ENCODE data around the gene ZSCAN22. TPM values are rescaled to one million over a fixed set of nuclear protein-coding genes. Genes with fewer than 3 reads are reported as not detected.
A peak's percentile ranks its signal among the peaks of the same experiment; 100 is the strongest.

Gene ZSCAN22
- total RNA-seq, 1 donor from 2014 or later = 6.3 TPM

- H3K27me3 Mint-ChIP-seq (ENCODE audit: low read depth) = peaks cover 8% of the 10 kb centered on the region
Measured at GRCh38 chr19:58351558-58351878, 24.7 kb downstream of the ZSCAN22 start.

GRCh38 chr19:58351990-58352755 lies 25.4 kb downstream of the ZSCAN22 start:
- no peak for DNase-seq (ENCODE audit: low read depth, low spot score)
- Mint-ChIP-seq H3K36me3 (ENCODE audit: low read depth) (no peaks in the 10 kb centered on the region), H3K27me3 (ENCODE audit: low read depth) (peaks cover 4% of the 10 kb centered on the region), H3K4me3 (peak overlapping the region; percentile 44), H3K27ac (ENCODE audit: unreplicated experiment) (no peak overlapping the region), H3K9me3 (no peaks in the 10 kb centered on the region), H3K4me1 (peaks cover 16% of the 10 kb centered on the region)
- TF ChIP-seq CTCF (conservative IDR thresholded peaks at IDR 0.05) = no peak

More at GRCh38 chr19:58351558-58351878, 24.7 kb downstream of the ZSCAN22 start:
- TF ChIP-seq CTCF (conservative IDR thresholded peaks at IDR 0.05) = no peak
- H3K4me3 Mint-ChIP-seq = peak overlapping the region; percentile 44
- H3K4me1 Mint-ChIP-seq = peaks cover 19% of the 10 kb centered on the region
- H3K9me3 Mint-ChIP-seq = no peaks in the 10 kb centered on the region
- DNase-seq (ENCODE audit: low read depth, low spot score) = no peak
- H3K27ac Mint-ChIP-seq (ENCODE audit: unreplicated experiment) = no peak overlapping the region
- no peaks in the 10 kb centered on the region for H3K36me3 Mint-ChIP-seq (ENCODE audit: low read depth)

- peaks cover 12% of the 10 kb centered on the region for H3K4me1 Mint-ChIP-seq
- no peaks in the 10 kb centered on the region for H3K36me3 Mint-ChIP-seq (ENCODE audit: low read depth)
- H3K4me3 Mint-ChIP-seq = no peak within 1 kb of the TSS
- H3K27ac Mint-ChIP-seq (ENCODE audit: unreplicated experiment) = no peak within 1 kb of the TSS
- no peaks in the 10 kb centered on the region for H3K9me3 Mint-ChIP-seq
- peaks cover under 1% of the 10 kb centered on the region for H3K27me3 Mint-ChIP-seq (ENCODE audit: low read depth)
- no peak for TF ChIP-seq CTCF (conservative IDR thresholded peaks at IDR 0.05)
- DNase-seq (ENCODE audit: low read depth, low spot score) = no peak
Measured at GRCh38 chr19:58352760-58353671, 26.2 kb downstream of the ZSCAN22 start, which contains the start of gene A1BG. TSS of gene A1BG (minus strand) at chr19:58353492. CDS start at chr19:58353437, 55 bp downstream.

GRCh38 chr19:58353717-58354477 lies 27.1 kb downstream of the ZSCAN22 start:
- TF ChIP-seq CTCF (conservative IDR thresholded peaks at IDR 0.05) = no peak
- Mint-ChIP-seq H3K9me3 (no peaks in the 10 kb centered on the region), H3K27ac (ENCODE audit: unreplicated experiment) (no peak overlapping the region), H3K27me3 (ENCODE audit: low read depth) (no peaks in the 10 kb centered on the region), H3K36me3 (ENCODE audit: low read depth) (no peaks in the 10 kb centered on the region), H3K4me1 (peaks cover 3% of the 10 kb centered on the region), H3K4me3 (no peak overlapping the region)
- DNase-seq (ENCODE audit: low read depth, low spot score) = no peak

GRCh38 chr19:58354478-58355030 lies 27.8 kb downstream of the ZSCAN22 start:
- Mint-ChIP-seq H3K27me3 (ENCODE audit: low read depth) (no peaks in the 10 kb centered on the region), H3K9me3 (no peaks in the 10 kb centered on the region), H3K27ac (ENCODE audit: unreplicated experiment) (no peak overlapping the region), H3K36me3 (ENCODE audit: low read depth) (no peaks in the 10 kb centered on the region), H3K4me1 (peaks cover 3% of the 10 kb centered on the region), H3K4me3 (no peak overlapping the region)
- no peak for TF ChIP-seq CTCF (conservative IDR thresholded peaks at IDR 0.05)
- DNase-seq (ENCODE audit: low read depth, low spot score) = no peak
